Measurements from ENCODE around the gene DCTN2. TPM values are rescaled to one million over a fixed set of nuclear protein-coding genes. Genes with fewer than 3 reads are reported as not detected.

The DCTN2 gene
- total RNA-seq, 1 donor from 2014 or later: 107 TPM

DNA sequence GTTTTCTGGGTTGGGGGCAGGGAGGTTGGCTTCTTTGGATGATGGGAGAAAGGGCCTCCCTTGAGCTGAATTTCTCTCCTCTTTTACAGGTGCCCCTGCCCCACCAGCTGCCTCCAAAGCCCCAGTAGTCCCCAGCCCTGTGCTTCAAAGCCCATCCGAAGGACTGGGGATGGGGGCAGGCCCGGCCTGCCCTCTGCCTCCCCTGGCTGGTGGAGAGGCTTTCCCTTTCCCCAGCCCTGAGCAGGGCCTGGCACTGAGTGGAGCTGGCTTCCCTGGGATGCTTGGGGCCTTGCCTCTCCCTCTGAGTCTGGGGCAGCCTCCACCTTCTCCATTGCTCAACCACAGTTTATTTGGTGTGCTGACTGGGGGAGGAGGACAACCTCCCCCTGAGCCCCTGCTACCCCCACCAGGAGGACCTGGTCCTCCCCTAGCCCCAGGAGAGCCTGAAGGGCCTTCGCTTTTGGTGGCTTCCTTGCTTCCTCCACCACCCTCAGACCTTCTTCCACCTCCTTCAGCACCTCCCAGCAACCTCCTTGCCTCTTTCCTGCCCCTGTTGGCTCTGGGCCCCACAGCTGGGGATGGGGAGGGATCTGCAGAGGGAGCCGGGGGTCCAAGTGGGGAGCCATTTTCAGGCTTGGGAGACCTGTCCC lies 20.4 kb downstream of the DCTN2 start:
- no peaks in the 10 kb centered on the region for H3K27me3 Mint-ChIP-seq (ENCODE audit: low read depth, unreplicated experiment)
- Histone ChIP-seq H3K79me2 (ENCODE audit: insufficient read depth, low read length) (peaks cover 30% of the 10 kb centered on the region), H3K9ac (ENCODE audit: low read length) (no peak overlapping the region), H3K27ac (ENCODE audit: low read depth, low read length) (no peak overlapping the region), H4K20me1 (ENCODE audit: insufficient read depth, low read length) (peaks cover 62% of the 10 kb centered on the region), H3K27me3 (ENCODE audit: insufficient read depth, low read length) (no peaks in the 10 kb centered on the region), H3K4me2 (ENCODE audit: low read length) (no peak overlapping the region), H3K4me3 (ENCODE audit: insufficient read depth, low read depth, low read length) (no peak overlapping the region), H3K9me3 (ENCODE audit: insufficient read depth, low read depth, low read length) (no peaks in the 10 kb centered on the region), H3K36me3 (ENCODE audit: insufficient read depth, low read length) (peaks cover 36% of the 10 kb centered on the region), H3K4me1 (ENCODE audit: insufficient read depth, low read length) (peaks cover 25% of the 10 kb centered on the region), H2AFZ (ENCODE audit: low read depth, low read length) (no peak overlapping the region)
- peaks cover 27% of the 10 kb centered on the region for H3K4me1 Mint-ChIP-seq (ENCODE audit: low read depth, unreplicated experiment)
- H3K27ac Mint-ChIP-seq (ENCODE audit: unreplicated experiment): no peak overlapping the region
- TF ChIP-seq CTCF (IDR thresholded peaks at IDR 0.05; ENCODE audit: insufficient read depth, low read depth, low read length): no peak
- TF ChIP-seq EZH2 (IDR thresholded peaks at IDR 0.05; ENCODE audit: insufficient read depth, low read length): no peak
- FAIRE-seq: no peak
- H3K9me3 Mint-ChIP-seq (ENCODE audit: unreplicated experiment): no peaks in the 10 kb centered on the region
- DNase-seq (ENCODE audit: low read depth): no peak
- peaks cover 7% of the 10 kb centered on the region for H3K36me3 Mint-ChIP-seq (ENCODE audit: low read depth, unreplicated experiment)
- no peak overlapping the region for H3K4me3 Mint-ChIP-seq (ENCODE audit: unreplicated experiment)

GRCh38 chr12:57525615-57526383 lies 21.2 kb downstream of the DCTN2 start:
- H4K20me1 ChIP-seq (ENCODE audit: insufficient read depth, low read length): peaks cover 62% of the 10 kb centered on the region
- H3K4me3 ChIP-seq (ENCODE audit: insufficient read depth, low read depth, low read length): no peak overlapping the region
- peaks cover 32% of the 10 kb centered on the region for H3K4me1 ChIP-seq (ENCODE audit: insufficient read depth, low read length)
- Mint-ChIP-seq H3K4me3 (ENCODE audit: unreplicated experiment) (no peak overlapping the region), H3K9me3 (ENCODE audit: unreplicated experiment) (no peaks in the 10 kb centered on the region), H3K27me3 (ENCODE audit: low read depth, unreplicated experiment) (no peaks in the 10 kb centered on the region), H3K27ac (ENCODE audit: unreplicated experiment) (no peak overlapping the region), H3K36me3 (ENCODE audit: low read depth, unreplicated experiment) (peaks cover 8% of the 10 kb centered on the region), H3K4me1 (ENCODE audit: low read depth, unreplicated experiment) (peaks cover 29% of the 10 kb centered on the region)
- no peak overlapping the region for H2AFZ ChIP-seq (ENCODE audit: low read depth, low read length)
- no peaks in the 10 kb centered on the region for H3K9me3 ChIP-seq (ENCODE audit: insufficient read depth, low read depth, low read length)
- no peaks in the 10 kb centered on the region for H3K27me3 ChIP-seq (ENCODE audit: insufficient read depth, low read length)
- no peak overlapping the region for H3K9ac ChIP-seq (ENCODE audit: low read length)
- no peak overlapping the region for H3K27ac ChIP-seq (ENCODE audit: low read depth, low read length)
- peaks cover 30% of the 10 kb centered on the region for H3K79me2 ChIP-seq (ENCODE audit: insufficient read depth, low read length)
- DNase-seq (ENCODE audit: low read depth) (no peak), FAIRE-seq (no peak)
- H3K36me3 ChIP-seq (ENCODE audit: insufficient read depth, low read length): peaks cover 30% of the 10 kb centered on the region
- TF ChIP-seq EZH2 (IDR thresholded peaks at IDR 0.05; ENCODE audit: insufficient read depth, low read length) (no peak), CTCF (IDR thresholded peaks at IDR 0.05; ENCODE audit: insufficient read depth, low read depth, low read length) (no peak)
- no peak overlapping the region for H3K4me2 ChIP-seq (ENCODE audit: low read length)

Measured in astrocyte (in vitro differentiated cells and primary cell).